Uterus (tissue), 4 donors: ENCODE data around the gene BCL11B. TPM values are rescaled to one million over a fixed set of nuclear protein-coding genes. Genes with fewer than 3 reads are reported as not detected.

Source experiments
- DNase-seq, 2 donors: peaks; one replicate each; pipeline ENCODE4 v3.0.0-alpha.2; 2019 to 2020
- H3K27ac ChIP-seq, 2 donors: fragments of 200-600 bp; sonication (generic); 1 replicate in 1 of 2; 2 replicates in 1 of 2; pipeline ENCODE4 v1.5.1; 2016 to 2018
- H3K27me3 ChIP-seq, 2 donors: fragments of 200-600 bp; sonication (generic); one replicate each; pipeline ENCODE4 v1.5.1; 2018 to 2019; ENCODE audit warnings: control low read depth in 1 of 2
- H3K36me3 ChIP-seq, 2 donors: fragments of 200-600 bp; sonication (generic); one replicate each; pipeline ENCODE4 v1.5.1; 2019; ENCODE audit warnings: control low read depth in 1 of 2
- H3K4me1 ChIP-seq, 2 donors: fragments of 200-600 bp; sonication (generic); one replicate each; pipeline ENCODE4 v1.5.1; 2018 to 2019; ENCODE audit warnings: control low read depth in 1 of 2
- H3K4me3 ChIP-seq, 2 donors: fragments of 200-600 bp; sonication (generic); 1 replicate in 1 of 2; 2 replicates in 1 of 2; pipeline ENCODE4 v1.5.1; 2018 to 2019; ENCODE audit warnings: mild to moderate bottlenecking in 1 of 2
- H3K9me3 ChIP-seq, 2 donors: fragments of 200-600 bp; sonication (generic); one replicate each; pipeline ENCODE4 v1.5.1; 2019; ENCODE audit warnings: control low read depth in 1 of 2
- CTCF ChIP-seq, 4 experiments: fragments of 200-600 bp in 2 of 4; fragments of 450-650 bp in 2 of 4; sonication (generic) in 2 of 4; IDR thresholded peaks; one replicate each; pipeline ENCODE4 v1.5.1; 2016 to 2019; ENCODE audit warnings: antibody characterized with exemption in 4 of 4, mild to moderate bottlenecking in 2 of 4, moderate library complexity in 1 of 4
- POLR2A ChIP-seq, 2 donors: fragments of 450-650 bp; IDR thresholded peaks; one replicate each; pipeline ENCODE4 v1.6.1; 2016; ENCODE audit warnings: antibody characterized with exemption in 2 of 2, mild to moderate bottlenecking in 1 of 2, moderate library complexity in 1 of 2
- intact Hi-C: fragments of 100-400 bp; cut with DNase I; formaldehyde crosslinking; loops from one replicate; pipeline ENCODE4 v1.15.1; 2023; ENCODE audit warnings: low total_unique reads
- total RNA-seq, 4 donors: library from RNA; depleted of rRNA in 3 of 4; stranded (reverse); fragments of >200 nt in 3 of 4; gene quantifications; one replicate each; pipeline versions ENCODE4 v1.1.0 to v1.2.4, GENCODE V29; 2014 to 2023
- donor health status: DM: yes; HTN: yes; CAD: no.

Gene BCL11B
- total RNA-seq, result under 1 TPM in 3 of 4 donors, not detected in 1; 0.29 to 0.55 (median 0.46) TPM

- Histone ChIP-seq H3K36me3 (no peaks in the 10 kb centered on the region), H3K27me3 (peaks cover 19 to 28% of the 10 kb centered on the region in 2 donors), H3K4me1 (peaks cover 3 to 36% of the 10 kb centered on the region in 2 donors), H3K4me3 (peak within 1 kb of the TSS in 1 of 2 donors; percentile 29), H3K27ac (no peak within 1 kb of the TSS), H3K9me3 (no peaks in the 10 kb centered on the region)
- TF ChIP-seq POLR2A (IDR thresholded peaks at IDR 0.05) (no peak), CTCF (IDR thresholded peaks at IDR 0.05) (peak in 2 of 4 experiments; percentile 5 to 10)
- peak in 1 of 2 donors; percentile 37 for DNase-seq
- intact Hi-C loops, result no loop called here
These were observed at the start of gene BCL11B for GRCh38 chr14:99271951-99272631. TSS of gene BCL11B (minus strand) at chr14:99272197. CDS start at chr14:99271218, 979 bp downstream.

DNA sequence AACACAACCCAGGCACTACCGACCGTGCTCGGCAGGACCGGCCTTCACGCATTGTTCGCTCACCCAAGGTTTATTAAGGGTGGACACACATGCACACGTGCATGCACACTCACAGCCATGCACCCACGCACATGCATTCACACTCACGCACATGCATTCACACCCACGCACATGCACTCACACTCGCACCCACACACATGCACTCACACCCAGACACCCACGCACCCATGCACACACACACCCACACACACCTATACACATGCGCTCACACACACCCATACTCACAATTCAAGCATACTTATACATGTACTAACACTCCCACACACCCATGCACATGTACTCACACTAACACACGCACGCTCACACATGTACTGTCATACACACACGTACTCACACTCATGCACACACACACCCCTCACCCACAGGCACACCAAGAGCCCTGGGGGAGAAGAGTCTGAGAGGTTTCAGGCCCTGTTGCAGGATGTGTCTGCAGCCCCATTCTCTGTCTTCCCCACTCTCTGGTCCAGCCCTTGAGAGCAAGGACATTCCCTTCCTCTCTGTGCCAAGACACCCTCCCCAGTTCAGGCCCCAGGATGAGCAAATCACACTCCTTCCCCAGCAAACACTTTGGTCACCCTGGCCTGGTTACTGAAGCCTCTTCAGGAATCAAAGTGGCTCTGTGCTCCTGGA lies 49.4 kb upstream of the BCL11B start:
- TF ChIP-seq CTCF (IDR thresholded peaks at IDR 0.05) (no peak), POLR2A (IDR thresholded peaks at IDR 0.05) (no peak)
- H3K36me3 ChIP-seq, result no peaks in the 10 kb centered on the region
- no peak for DNase-seq
- no peak overlapping the region for H3K27ac ChIP-seq
- no peaks in the 10 kb centered on the region for H3K27me3 ChIP-seq
- no peaks in the 10 kb centered on the region for H3K4me1 ChIP-seq
- H3K4me3 ChIP-seq, result no peak overlapping the region
- no peaks in the 10 kb centered on the region for H3K9me3 ChIP-seq
- intact Hi-C loops, result no loop called here

DNA sequence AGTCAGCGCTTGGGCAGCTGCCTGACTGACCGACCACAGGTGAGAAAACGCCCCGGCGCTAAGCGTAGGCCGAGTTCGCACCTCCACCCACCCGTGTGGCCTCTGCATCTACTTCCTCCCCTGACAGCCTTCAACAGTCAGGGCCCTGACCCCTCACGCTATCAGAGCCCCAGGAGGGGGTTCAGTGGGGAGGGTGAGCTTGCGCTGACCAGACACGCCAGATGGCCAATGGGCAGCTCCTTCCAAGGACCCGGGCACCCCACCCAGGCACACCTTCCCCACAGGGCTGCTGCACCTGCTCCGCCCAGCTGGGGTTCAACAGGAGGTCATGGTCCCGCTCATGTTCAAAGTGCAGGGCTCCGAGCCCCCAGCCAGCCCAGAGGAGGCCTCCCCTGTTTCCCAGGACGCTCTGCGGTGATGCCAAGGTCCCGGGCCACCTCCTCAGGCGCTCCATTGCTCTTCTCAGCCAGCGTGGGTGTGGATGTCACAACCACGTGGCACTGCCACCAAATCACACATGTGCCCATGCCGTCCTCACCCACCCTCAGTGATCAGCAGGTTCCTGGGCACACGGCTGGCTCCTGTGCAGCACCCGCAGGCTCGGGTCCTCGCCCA lies 48.7 kb upstream of the BCL11B start:
- TF ChIP-seq CTCF (IDR thresholded peaks at IDR 0.05), result no peak
- no peak for TF ChIP-seq POLR2A (IDR thresholded peaks at IDR 0.05)
- Histone ChIP-seq H3K36me3 (no peaks in the 10 kb centered on the region), H3K9me3 (no peaks in the 10 kb centered on the region), H3K27ac (no peak overlapping the region), H3K4me1 (no peaks in the 10 kb centered on the region), H3K27me3 (no peaks in the 10 kb centered on the region), H3K4me3 (no peak overlapping the region)
- no peak for DNase-seq
- intact Hi-C loops, result no loop called here

DNA sequence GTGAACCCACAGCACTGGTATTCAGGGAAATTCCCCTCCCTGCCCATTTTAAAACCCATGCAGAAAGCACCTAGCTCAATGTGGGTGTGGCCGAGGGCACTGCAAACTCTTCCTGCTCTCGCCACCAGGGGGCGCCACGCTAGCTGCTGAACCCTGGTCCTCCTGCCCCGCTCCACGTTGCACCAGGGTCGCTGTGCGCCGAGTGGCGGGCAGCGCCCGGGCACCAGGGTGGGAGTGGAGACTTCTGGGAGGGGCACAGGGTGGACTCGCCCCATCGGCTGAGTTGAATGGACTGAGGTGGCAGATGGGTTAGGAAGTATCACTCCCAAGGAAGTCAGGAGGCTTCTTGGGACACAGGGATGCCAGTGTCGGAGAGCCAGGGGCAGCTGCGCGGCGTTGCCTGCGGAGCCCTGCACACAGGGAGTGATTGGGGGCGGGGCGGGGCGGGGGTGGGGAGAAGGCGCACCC lies 48.1 kb upstream of the BCL11B start:
- H3K27ac ChIP-seq, result no peak overlapping the region
- TF ChIP-seq CTCF (IDR thresholded peaks at IDR 0.05) (peak in 2 of 4 experiments; percentile 28 to 40), POLR2A (IDR thresholded peaks at IDR 0.05) (no peak)
- no peaks in the 10 kb centered on the region for H3K36me3 ChIP-seq
- DNase-seq, result no peak
- H3K4me3 ChIP-seq, result no peak overlapping the region
- no peaks in the 10 kb centered on the region for H3K9me3 ChIP-seq
- H3K27me3 ChIP-seq, result no peaks in the 10 kb centered on the region
- H3K4me1 ChIP-seq, result no peaks in the 10 kb centered on the region
- intact Hi-C loops, result no loop called here

GRCh38 chr14:99318959-99319295 lies 46.9 kb upstream of the BCL11B start:
- intact Hi-C loops, result no loop called here
- Histone ChIP-seq H3K9me3 (no peaks in the 10 kb centered on the region), H3K4me3 (no peak overlapping the region), H3K27me3 (no peaks in the 10 kb centered on the region), H3K4me1 (no peaks in the 10 kb centered on the region), H3K27ac (no peak overlapping the region), H3K36me3 (no peaks in the 10 kb centered on the region)
- TF ChIP-seq POLR2A (IDR thresholded peaks at IDR 0.05), result no peak
- no peak for TF ChIP-seq CTCF (IDR thresholded peaks at IDR 0.05)
- no peak for DNase-seq
